ENCODE data around the gene ZPBP2.

Gene ZPBP2

GRCh38 chr17:39867880-39868553 is at the start of gene ZPBP2:
ZPBP2 (plus strand) TSS chr17:39868202; CDS start chr17:39868355, 153 bp downstream.
- Histone ChIP-seq H3K9ac (ENCODE audit: low read depth, low read length) (no peak within 1 kb of the TSS), H3K4me1 (ENCODE audit: insufficient read depth, low read length) (no peaks in the 10 kb centered on the region), H3K9me3 (ENCODE audit: control insufficient read depth, insufficient read depth, low read length) (0 out of 2 replicates have a peak, but pooled peaks cover 3% of the 10 kb centered on the region), H3K36me3 (ENCODE audit: insufficient read depth, low read length) (no peaks in the 10 kb centered on the region)

GRCh38 chr17:39818358-39819000 is 49.5 kb upstream of the ZPBP2 start:
- Histone ChIP-seq H3K9me3 (ENCODE audit: control insufficient read depth, insufficient read depth, low read length) (no peaks in the 10 kb centered on the region; the same call in 1 of the 2 replicates), H3K36me3 (ENCODE audit: insufficient read depth, low read length) (no peaks in the 10 kb centered on the region), H3K9ac (ENCODE audit: low read depth, low read length) (no peak overlapping the region), H3K4me1 (ENCODE audit: insufficient read depth, low read length) (peaks cover 3% of the 10 kb centered on the region; the same call in 1 of the 2 replicates)

- H3K4me1 ChIP-seq (ENCODE audit: insufficient read depth, low read length), result peaks cover 3% of the 10 kb centered on the region; the same call in 1 of the 2 replicates
- H3K36me3 ChIP-seq (ENCODE audit: insufficient read depth, low read length), result no peaks in the 10 kb centered on the region
- H3K9ac ChIP-seq (ENCODE audit: low read depth, low read length), result no peak overlapping the region
- H3K9me3 ChIP-seq (ENCODE audit: control insufficient read depth, insufficient read depth, low read length), result no peaks in the 10 kb centered on the region; the same call in 1 of the 2 replicates
These were observed 47.5 kb upstream of the ZPBP2 start for GRCh38 chr17:39820541-39820940.

- peaks cover 3% of the 10 kb centered on the region; the same call in 1 of the 2 replicates for H3K4me1 ChIP-seq (ENCODE audit: insufficient read depth, low read length)
- H3K9me3 ChIP-seq (ENCODE audit: control insufficient read depth, insufficient read depth, low read length), result no peaks in the 10 kb centered on the region; the same call in 1 of the 2 replicates
- H3K36me3 ChIP-seq (ENCODE audit: insufficient read depth, low read length), result no peaks in the 10 kb centered on the region
- no peak overlapping the region for H3K9ac ChIP-seq (ENCODE audit: low read depth, low read length)
These were observed 47.0 kb upstream of the ZPBP2 start for GRCh38 chr17:39820987-39821386.

GRCh38 chr17:39822051-39822451 is 46.0 kb upstream of the ZPBP2 start:
- H3K4me1 ChIP-seq (ENCODE audit: insufficient read depth, low read length), result peaks cover 3% of the 10 kb centered on the region; the same call in 1 of the 2 replicates
- H3K36me3 ChIP-seq (ENCODE audit: insufficient read depth, low read length), result no peaks in the 10 kb centered on the region

GRCh38 chr17:39823407-39824054 is 44.5 kb upstream of the ZPBP2 start:
- H3K9ac ChIP-seq (ENCODE audit: low read depth, low read length), result no peak overlapping the region
- no peaks in the 10 kb centered on the region for H3K36me3 ChIP-seq (ENCODE audit: insufficient read depth, low read length)
- no peaks in the 10 kb centered on the region; the same call in 1 of the 2 replicates for H3K9me3 ChIP-seq (ENCODE audit: control insufficient read depth, insufficient read depth, low read length)
- H3K4me1 ChIP-seq (ENCODE audit: insufficient read depth, low read length), result peaks cover 3% of the 10 kb centered on the region; the same call in 1 of the 2 replicates

More at GRCh38 chr17:39822051-39822451, 46.0 kb upstream of the ZPBP2 start:
- H3K9me3 ChIP-seq (ENCODE audit: control insufficient read depth, insufficient read depth, low read length), result no peaks in the 10 kb centered on the region; the same call in 1 of the 2 replicates
- no peak overlapping the region for H3K9ac ChIP-seq (ENCODE audit: low read depth, low read length)

GRCh38 chr17:39826334-39826733 is 41.7 kb upstream of the ZPBP2 start:
- Histone ChIP-seq H3K9me3 (ENCODE audit: control insufficient read depth, insufficient read depth, low read length) (no peaks in the 10 kb centered on the region; the same call in 1 of the 2 replicates), H3K4me1 (ENCODE audit: insufficient read depth, low read length) (no peaks in the 10 kb centered on the region), H3K9ac (ENCODE audit: low read depth, low read length) (no peak overlapping the region), H3K36me3 (ENCODE audit: insufficient read depth, low read length) (no peaks in the 10 kb centered on the region)

GRCh38 chr17:39828443-39828842 is 39.6 kb upstream of the ZPBP2 start:
- H3K9me3 ChIP-seq (ENCODE audit: control insufficient read depth, insufficient read depth, low read length), result no peaks in the 10 kb centered on the region; the same call in 1 of the 2 replicates
- no peaks in the 10 kb centered on the region for H3K4me1 ChIP-seq (ENCODE audit: insufficient read depth, low read length)
- H3K36me3 ChIP-seq (ENCODE audit: insufficient read depth, low read length), result no peaks in the 10 kb centered on the region
- no peak overlapping the region for H3K9ac ChIP-seq (ENCODE audit: low read depth, low read length)

- Histone ChIP-seq H3K9ac (ENCODE audit: low read depth, low read length) (no peak overlapping the region), H3K9me3 (ENCODE audit: control insufficient read depth, insufficient read depth, low read length) (no peaks in the 10 kb centered on the region), H3K4me1 (ENCODE audit: insufficient read depth, low read length) (no peaks in the 10 kb centered on the region), H3K36me3 (ENCODE audit: insufficient read depth, low read length) (no peaks in the 10 kb centered on the region)
These were observed 36.4 kb upstream of the ZPBP2 start for GRCh38 chr17:39831588-39831987.

- H3K9me3 ChIP-seq (ENCODE audit: control insufficient read depth, insufficient read depth, low read length), result 0 out of 2 replicates have a peak, but pooled peaks cover 4% of the 10 kb centered on the region
- no peaks in the 10 kb centered on the region for H3K4me1 ChIP-seq (ENCODE audit: insufficient read depth, low read length)
- no peak overlapping the region for H3K9ac ChIP-seq (ENCODE audit: low read depth, low read length)
- H3K36me3 ChIP-seq (ENCODE audit: insufficient read depth, low read length), result no peaks in the 10 kb centered on the region
These were observed 34.0 kb upstream of the ZPBP2 start for GRCh38 chr17:39834017-39834416.

- Histone ChIP-seq H3K9ac (ENCODE audit: low read depth, low read length) (no peak overlapping the region), H3K36me3 (ENCODE audit: insufficient read depth, low read length) (no peaks in the 10 kb centered on the region), H3K4me1 (ENCODE audit: insufficient read depth, low read length) (no peaks in the 10 kb centered on the region), H3K9me3 (ENCODE audit: control insufficient read depth, insufficient read depth, low read length) (0 out of 2 replicates have a peak, but pooled peaks cover 4% of the 10 kb centered on the region)
These were observed 32.8 kb upstream of the ZPBP2 start for GRCh38 chr17:39835038-39835786.

- H3K9me3 ChIP-seq (ENCODE audit: control insufficient read depth, insufficient read depth, low read length), result 0 out of 2 replicates have a peak, but pooled peaks cover 4% of the 10 kb centered on the region
- no peaks in the 10 kb centered on the region for H3K36me3 ChIP-seq (ENCODE audit: insufficient read depth, low read length)
- H3K4me1 ChIP-seq (ENCODE audit: insufficient read depth, low read length), result no peaks in the 10 kb centered on the region
- no peak overlapping the region for H3K9ac ChIP-seq (ENCODE audit: low read depth, low read length)
These were observed 31.9 kb upstream of the ZPBP2 start for GRCh38 chr17:39836117-39836516.

- Histone ChIP-seq H3K9me3 (ENCODE audit: control insufficient read depth, insufficient read depth, low read length) (0 out of 2 replicates have a peak, but pooled peaks cover 4% of the 10 kb centered on the region), H3K9ac (ENCODE audit: low read depth, low read length) (no peak overlapping the region), H3K4me1 (ENCODE audit: insufficient read depth, low read length) (no peaks in the 10 kb centered on the region), H3K36me3 (ENCODE audit: insufficient read depth, low read length) (no peaks in the 10 kb centered on the region)
These were observed 29.9 kb upstream of the ZPBP2 start for GRCh38 chr17:39838057-39838456.

- H3K9ac ChIP-seq (ENCODE audit: low read depth, low read length), result no peak overlapping the region
- no peaks in the 10 kb centered on the region for H3K36me3 ChIP-seq (ENCODE audit: insufficient read depth, low read length)
- 0 out of 2 replicates have a peak, but pooled peaks cover 4% of the 10 kb centered on the region for H3K9me3 ChIP-seq (ENCODE audit: control insufficient read depth, insufficient read depth, low read length)
- H3K4me1 ChIP-seq (ENCODE audit: insufficient read depth, low read length), result no peaks in the 10 kb centered on the region
These were observed 29.2 kb upstream of the ZPBP2 start for GRCh38 chr17:39838784-39839183.

Measured in ES-I3 (cell line).